ENCODE results near the gene C17orf114.
A peak's percentile ranks its signal among the peaks of the same experiment; 100 is the strongest.

C17orf114 gene

DNA sequence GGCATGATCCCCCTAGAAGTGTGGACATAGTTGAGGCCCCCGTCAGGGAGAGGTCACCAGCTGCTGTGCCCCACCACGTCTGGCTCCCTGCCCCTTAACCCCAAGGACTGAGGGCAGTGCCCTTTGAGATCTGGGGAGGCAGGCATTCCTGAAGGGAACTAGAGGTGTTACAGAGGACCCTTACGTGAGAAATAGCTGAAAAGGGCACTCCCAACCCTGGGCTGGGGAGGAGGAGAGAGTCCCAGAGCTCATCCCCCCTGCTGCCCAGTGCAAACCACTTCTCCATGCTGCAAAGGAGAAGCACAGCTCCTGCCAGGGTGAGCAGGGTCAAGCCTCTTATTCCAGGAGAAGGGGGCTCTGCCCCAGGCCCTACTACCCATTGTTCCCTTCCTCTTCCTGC is 20.7 kb upstream of the C17orf114 start:
- no peak for DNase-seq

DNA sequence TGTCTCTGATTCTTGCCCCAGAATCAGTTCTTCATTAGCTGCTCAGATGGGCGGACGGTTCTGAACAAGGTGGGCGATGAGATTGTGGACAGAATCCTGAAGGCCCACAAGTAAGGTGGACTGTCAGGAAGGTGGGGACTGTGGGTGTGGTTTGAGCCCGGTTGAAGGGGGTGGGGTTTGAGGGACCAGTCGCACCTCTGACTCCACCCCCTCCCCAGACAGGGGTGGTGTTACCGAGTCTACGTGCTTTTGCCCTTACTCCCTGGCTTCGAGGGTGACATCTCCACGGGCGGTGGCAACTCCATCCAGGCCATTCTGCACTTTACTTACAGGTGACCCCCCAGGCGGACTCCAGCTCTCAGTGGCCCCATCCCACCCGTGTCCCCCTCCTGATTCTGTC is 16.1 kb upstream of the C17orf114 start:
- no peak for DNase-seq

GRCh38 chr17:4816826-4817225 is 14.7 kb upstream of the C17orf114 start:
- DNase-seq, result no peak

DNA sequence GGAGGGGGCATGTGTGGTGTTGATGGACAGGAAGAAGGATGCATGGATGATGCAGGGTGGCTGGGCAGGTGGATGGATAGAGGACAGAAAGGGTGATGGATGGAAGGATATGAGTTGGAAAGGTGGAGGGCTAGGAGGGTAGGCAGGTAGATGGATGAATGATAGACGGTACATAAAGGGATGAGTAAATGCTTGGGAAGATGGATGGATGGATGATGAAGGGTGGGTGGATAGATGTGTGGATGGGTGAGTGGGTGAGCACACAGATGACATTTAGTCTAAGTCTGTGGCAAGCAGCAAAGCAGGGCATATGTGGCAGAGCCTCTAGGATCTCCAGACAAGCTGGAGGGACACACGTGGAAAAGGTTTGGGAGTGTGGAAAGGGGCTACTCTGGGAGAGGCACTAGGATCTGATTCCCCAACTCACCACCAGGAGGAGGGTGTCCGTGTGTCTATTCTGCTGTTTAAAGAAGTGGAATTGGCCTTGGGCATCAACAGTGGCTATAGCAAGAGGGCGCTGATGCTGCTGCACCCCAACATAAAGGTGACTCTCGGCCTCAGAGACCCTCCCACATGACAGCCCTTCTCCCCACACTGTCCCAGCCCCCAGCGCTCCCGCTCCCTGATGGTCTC is 13.0 kb upstream of the C17orf114 start:
- DNase-seq, result no peak

- DNase-seq, result no peak
Measured at GRCh38 chr17:4812690-4813089, 10.6 kb upstream of the C17orf114 start.

- no peak for DNase-seq
Measured at GRCh38 chr17:4811471-4811870, 9.3 kb upstream of the C17orf114 start.

GRCh38 chr17:4810696-4811290 is 8.7 kb upstream of the C17orf114 start:
- DNase-seq, result no peak

GRCh38 chr17:4808378-4808767 is 6.2 kb upstream of the C17orf114 start:
- DNase-seq, result no peak

- no peak for DNase-seq
Measured at GRCh38 chr17:4807605-4808377, 5.7 kb upstream of the C17orf114 start.

- peak; percentile 67 to 76 (median 74) for DNase-seq
Measured at GRCh38 chr17:4806777-4807604, 4.9 kb upstream of the C17orf114 start, which contains the start of gene PLD2. TSS of gene PLD2 (plus strand) at chr17:4807152. CDS start at chr17:4807773, 621 bp downstream.

- DNase-seq, result no peak
Measured at GRCh38 chr17:4806456-4806776, 4.3 kb upstream of the C17orf114 start.

- no peak for DNase-seq
Measured at GRCh38 chr17:4800462-4801196, 1.5 kb downstream of the C17orf114 start.

- DNase-seq, result peak in 1 of 4 experiments; percentile 14
Measured at GRCh38 chr17:4796552-4796920, 5.6 kb downstream of the C17orf114 start.

DNA sequence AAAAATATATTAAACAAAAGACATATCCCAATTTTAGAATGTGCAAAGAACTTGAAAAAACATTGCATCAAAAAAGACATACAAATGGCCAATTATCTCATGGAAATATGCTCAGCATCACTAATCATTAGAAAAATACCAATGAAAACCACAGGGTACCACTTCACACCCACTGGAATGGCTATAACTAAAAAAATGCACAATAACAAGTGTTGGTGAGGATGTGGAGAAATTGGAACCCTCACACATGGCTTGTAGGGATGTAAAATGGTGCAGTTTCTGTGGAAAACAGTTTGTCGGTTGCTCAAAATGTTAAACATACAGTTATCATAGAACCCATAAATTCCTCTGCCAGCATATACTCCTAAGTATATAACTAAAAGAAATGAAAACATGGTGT is 7.0 kb downstream of the C17orf114 start:
- DNase-seq, result no peak

DNA sequence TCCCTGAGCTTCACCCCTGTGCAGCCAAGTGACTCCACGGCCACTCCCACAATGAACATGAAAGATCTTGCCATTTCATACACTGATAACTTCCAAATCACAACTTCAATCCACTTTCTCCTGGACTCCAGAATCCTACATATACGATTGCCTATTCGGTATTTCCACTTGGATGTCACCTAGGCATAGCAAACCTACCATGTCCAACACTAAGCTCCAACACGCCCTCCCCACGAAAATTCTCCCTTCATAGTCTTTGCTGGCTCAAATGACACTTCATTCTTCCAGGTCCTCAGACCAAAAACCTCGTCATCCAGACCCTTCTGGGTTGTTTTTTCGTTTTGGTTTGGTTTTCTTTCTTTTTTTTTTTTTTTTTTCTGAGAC is 11.4 kb downstream of the C17orf114 start:
- DNase-seq, result no peak

- peak; percentile 55 to 72 (median 61) for DNase-seq
Measured at GRCh38 chr17:4789951-4790704, 12.0 kb downstream of the C17orf114 start.

GRCh38 chr17:4789701-4789950 is 12.5 kb downstream of the C17orf114 start:
- DNase-seq, result no peak

DNA sequence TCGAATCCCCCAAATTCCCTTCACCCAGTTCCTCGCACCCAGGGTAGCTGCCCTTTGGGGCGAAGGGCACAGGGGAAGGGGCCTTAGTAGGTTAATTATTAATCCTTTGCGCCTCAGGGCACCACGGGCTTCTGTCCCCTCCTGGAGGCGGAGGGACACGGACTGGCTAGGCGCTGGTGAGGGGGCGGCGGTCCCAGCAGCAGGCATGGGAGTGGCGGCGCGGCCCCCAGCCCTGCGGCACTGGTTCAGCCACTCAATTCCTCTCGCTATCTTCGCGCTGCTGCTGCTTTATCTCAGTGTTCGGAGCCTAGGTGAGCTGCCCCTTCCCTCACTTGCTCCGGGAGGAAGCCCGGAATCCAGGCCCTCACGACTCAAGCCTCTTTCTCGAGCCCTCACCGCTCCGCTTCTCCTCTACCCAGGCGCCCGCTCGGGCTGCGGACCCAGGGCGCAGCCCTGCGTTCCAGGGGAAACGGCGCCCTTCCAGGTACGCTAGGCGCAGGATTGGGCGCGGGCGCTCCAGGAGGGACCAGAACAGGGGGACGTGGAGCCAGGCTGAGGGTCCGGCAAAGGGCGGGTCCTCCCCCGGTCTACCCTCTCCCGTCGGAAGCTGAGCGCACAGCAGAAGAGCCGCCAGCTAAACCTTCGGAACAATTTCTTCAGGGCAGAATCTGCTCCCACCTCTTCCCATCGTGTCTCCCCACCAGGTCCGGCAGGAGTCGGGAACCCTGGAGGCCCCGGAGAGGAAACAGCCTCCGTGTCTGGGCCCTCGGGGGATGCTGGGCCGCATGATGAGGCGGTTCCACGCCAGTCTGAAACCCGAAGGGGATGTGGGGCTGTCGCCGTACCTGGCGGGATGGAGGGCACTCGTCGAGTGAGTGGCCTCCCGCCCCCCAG is 13.1 kb downstream of the C17orf114 start, which contains the start of gene GLTPD2:
TSS of gene GLTPD2 (plus strand) at position 158 of the 894 bp plus-strand sequence. CDS start at position 206, 48 bp downstream.
- DNase-seq, result no peak

- DNase-seq, result no peak
Measured at GRCh38 chr17:4788159-4788806, 13.8 kb downstream of the C17orf114 start.

GRCh38 chr17:4786516-4786915 is 15.6 kb downstream of the C17orf114 start:
- DNase-seq, result no peak
